ELF-1 (cell line): Measurements from ENCODE around the gene DAND5.
"Not testable (repeated sequence)": the region's sequence is repeated elsewhere in the genome, so short reads cannot be mapped to it uniquely, and the experiment has no call there.

Experiments used
- DNase-seq: peaks from one replicate; pipeline ENCODE4 v3.0.0-alpha.2; 2016; ENCODE audit warnings: low read depth, low spot score

Gene DAND5

DNA sequence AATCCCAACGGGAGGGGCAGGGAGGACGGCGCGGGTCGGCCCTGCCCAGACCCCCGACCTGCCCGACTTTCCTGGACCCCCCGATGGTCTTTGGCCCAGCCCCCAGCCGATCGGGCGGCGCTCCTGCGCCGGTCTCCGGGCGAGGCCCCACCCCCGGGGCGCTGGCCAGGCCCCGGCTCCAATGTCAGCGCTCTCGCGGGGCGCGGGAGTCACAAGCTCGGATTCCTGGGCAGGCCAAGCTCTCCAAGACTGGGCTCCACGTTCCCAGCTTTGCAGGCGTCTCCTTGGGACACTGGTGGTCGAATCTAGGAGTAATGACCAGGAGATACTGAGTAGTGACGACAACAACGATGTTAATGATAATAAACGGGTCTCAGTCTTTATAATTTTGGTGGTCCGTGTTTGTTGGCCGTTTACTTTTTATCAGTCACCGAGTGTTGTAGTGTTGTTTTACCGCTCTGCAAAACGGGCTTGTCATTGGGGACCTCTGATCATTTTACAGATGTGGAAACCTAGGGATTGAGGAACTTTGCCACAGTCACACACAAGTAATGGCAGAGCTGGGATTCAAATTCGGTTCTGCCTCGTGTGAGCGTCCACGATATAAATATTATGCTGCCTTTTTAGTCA lies 23.2 kb upstream of the DAND5 start:
- peak; percentile 93 for DNase-seq

DNA sequence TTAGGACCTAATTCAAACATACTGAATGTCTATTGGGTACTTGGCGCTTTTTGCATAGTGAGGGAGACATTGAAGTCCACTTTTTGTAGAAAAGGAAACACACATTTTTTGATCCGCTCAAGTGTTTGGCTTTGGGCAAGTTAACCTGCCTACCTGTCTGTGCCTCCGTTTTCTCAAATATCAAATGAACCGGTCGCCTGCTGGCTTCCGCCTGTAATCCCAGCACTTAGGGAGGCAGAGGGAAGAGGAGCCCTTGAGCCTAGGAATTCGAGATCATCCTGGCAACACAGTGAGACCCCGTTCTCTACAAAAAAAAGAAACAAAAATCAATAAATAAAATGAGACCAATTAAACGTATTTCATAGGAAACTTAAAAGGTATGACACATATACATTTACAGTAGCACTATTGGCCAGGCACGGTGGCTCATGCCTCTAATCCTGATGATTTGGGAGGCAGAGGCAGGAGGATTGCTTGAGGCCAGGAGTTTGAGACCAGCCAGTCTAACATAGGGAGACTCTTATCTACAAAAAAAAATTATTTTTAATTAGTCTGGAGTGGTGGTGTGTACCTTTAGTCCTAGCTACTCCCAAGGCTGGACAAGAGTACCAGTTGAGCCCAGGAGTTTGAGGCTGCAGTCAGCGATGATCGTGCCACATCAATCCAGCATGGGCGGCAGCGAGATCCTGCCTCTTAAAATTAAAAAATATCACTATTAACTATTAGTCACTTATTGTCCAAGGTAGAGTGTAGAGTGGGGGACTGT lies 22.5 kb upstream of the DAND5 start:
- DNase-seq = peak; percentile 32

DNA sequence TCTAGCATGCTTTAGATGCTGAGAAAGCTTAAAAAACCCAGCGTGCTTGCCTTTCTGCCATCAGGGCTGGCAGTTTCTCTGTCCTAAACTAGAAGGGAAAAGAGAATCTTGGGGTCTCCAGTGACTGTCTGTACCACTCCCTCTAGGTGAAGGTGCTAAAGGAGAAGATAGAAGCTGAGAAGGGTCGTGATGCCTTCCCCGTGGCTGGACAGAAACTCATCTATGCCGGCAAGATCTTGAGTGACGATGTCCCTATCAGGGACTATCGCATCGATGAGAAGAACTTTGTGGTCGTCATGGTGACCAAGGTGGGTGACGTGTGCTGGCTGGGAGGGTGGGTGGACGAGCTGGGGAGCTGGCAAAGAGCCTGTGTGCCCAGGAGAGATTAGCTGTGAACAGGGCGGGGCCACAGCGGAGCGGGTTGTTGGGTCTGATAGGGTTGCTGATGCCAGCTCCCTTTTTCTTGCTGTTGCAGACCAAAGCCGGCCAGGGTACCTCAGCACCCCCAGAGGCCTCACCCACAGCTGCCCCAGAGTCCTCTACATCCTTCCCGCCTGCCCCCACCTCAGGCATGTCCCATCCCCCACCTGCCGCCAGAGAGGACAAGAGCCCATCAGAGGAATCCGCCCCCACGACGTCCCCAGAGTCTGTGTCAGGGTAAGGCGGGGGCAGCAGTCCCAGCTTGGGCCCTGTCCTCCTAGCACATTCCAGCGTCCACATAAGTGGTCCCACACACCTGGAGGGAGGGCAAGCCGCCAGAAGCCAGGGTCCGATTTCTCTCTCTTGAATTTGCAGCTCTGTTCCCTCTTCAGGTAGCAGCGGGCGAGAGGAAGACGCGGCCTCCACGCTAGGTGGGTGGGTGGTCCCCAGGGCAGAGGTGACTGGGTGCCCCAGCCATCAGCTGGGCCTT lies 21.4 kb upstream of the DAND5 start:
- no peak for DNase-seq

DNA sequence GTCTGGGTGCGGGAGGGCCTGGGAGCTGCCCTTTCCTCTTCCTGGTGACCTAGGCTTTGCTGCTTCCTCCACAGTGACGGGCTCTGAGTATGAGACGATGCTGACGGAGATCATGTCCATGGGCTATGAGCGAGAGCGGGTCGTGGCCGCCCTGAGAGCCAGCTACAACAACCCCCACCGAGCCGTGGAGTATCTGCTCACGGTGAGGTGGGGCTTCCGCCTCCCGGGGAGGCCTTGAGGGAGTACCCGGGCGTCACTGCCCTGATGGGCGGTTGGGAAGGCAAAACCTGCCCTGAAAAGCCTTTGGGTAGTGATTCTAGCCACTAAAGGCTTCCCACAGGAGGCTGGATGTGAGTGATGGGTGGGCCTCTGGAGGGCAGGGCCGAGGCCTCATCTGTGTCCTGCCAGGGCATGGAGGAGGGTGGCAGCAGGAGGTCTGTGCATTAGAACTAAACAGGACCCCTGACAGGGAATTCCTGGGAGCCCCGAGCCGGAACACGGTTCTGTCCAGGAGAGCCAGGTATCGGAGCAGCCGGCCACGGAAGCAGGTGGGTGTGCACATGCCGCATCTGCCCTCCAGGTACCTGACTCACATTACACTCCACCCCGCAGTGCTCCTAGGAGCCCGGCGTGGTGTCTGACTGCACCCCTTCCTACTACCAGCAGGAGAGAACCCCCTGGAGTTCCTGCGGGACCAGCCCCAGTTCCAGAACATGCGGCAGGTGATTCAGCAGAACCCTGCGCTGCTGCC lies 20.6 kb upstream of the DAND5 start:
- no peak for DNase-seq

DNA sequence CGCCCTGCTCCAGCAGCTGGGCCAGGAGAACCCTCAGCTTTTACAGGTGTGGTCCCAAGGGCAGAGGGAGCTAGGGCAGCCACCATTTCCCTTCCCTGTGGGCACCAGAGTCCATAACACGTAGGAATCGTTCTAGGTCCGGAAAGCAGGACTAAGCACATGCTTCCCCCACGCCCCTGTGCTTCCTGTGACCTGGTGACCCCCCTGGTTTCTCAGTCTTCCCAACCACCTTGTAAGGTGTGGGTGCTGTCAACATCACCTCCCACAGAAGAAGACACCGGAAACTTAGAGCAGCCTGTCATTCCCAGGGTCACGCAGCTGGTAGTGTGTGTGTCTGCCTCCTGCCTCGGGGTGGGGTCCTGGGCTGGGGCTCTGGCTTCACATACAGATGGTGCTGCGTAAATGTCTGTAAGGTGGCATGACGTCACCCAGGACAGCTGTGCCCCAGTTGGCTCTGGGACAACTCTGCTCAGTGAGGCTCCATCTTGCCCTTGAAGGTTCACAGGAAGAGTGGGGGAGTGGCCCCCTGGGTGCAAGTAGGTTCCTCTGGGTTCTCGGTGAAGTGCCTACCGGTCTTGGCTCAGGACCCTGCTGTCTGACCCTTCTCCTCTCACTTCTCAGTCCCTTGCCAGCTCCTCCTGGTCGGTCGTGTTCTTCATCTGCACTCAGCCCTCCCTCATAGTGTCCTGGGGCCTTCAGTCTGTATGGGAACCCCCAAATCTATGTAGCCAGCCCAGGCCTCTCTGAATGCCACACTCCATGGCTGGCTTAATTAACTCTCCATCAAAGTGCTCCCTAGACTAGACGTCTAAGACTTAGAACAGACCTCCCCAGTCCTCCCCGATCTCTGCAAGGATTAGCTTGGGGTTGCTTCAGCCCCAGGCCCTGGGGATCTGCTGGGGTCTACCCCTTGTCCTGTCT lies 19.8 kb upstream of the DAND5 start:
- no peak for DNase-seq

DNA sequence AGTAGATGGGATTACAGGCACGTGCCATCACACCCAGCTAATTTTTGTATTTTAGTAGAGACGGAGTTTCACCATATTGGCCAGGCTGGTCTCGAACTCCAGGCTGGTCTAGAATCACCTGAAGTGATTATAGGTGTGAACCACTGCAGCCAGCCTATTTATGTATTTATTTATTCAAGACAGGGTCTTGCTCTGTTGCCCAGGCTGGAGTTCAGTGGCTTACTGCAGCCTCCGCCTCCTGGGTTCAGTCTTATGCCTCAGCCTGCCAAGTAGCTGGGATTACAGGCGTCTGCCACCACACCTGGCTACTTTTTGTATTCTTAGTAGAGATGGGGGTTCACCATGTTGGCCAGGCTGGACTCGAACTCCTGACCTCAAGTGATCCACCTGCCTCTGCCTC lies 17.3 kb upstream of the DAND5 start:
- not testable (repeated sequence) for DNase-seq

DNA sequence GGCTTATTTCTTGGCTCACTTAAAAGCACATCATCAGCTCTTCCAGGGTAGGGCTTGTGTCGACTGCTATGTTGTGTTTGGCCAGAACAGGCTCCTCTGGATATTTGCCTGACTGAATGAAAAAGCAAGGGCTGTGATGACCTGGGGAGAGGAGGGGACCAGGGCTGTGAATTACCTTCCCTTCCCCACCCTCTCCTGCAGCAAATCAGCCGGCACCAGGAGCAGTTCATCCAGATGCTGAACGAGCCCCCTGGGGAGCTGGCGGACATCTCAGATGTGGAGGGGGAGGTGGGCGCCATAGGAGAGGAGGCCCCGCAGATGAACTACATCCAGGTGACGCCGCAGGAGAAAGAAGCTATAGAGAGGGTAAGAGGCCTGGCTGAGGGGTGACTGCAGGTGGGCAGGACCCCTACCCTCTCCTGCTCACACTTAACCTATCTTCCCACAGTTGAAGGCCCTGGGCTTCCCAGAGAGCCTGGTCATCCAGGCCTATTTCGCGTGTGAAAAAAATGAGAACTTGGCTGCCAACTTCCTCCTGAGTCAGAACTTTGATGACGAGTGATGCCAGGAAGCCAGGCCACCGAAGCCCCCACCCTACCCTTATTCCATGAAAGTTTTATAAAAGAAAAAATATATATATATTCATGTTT lies 16.8 kb upstream of the DAND5 start:
- peak; percentile 24 for DNase-seq

DNA sequence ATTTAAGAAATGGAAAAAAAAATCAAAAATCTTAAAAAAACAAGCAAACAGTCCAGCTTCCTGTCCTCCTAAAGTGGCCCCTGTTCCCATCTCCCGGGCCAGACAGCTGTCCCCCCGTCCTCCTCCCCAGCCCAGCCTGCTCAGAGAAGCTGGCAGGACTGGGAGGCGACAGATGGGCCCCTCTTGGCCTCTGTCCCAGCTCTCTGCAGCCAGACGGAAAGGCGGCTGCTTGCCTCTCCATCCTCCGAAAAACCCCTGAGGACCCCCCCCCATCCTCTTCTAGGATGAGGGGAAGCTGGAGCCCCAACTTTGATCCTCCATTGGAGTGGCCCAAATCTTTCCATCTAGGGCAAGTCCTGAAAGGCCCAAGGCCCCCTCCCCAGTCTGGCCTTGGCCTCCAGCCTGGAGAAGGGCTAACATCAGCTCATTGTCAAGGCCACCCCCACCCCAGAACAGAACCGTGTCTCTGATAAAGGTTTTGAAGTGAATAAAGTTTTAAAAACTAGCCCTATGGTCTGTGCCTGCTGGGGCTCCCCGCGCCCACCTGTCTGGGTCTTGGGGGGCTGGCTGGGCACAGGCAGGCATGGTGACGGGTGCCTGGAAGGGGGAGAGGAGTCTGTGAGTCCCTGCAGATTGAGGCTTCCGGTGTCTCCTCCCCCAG lies 16.1 kb upstream of the DAND5 start:
- no peak for DNase-seq

DNA sequence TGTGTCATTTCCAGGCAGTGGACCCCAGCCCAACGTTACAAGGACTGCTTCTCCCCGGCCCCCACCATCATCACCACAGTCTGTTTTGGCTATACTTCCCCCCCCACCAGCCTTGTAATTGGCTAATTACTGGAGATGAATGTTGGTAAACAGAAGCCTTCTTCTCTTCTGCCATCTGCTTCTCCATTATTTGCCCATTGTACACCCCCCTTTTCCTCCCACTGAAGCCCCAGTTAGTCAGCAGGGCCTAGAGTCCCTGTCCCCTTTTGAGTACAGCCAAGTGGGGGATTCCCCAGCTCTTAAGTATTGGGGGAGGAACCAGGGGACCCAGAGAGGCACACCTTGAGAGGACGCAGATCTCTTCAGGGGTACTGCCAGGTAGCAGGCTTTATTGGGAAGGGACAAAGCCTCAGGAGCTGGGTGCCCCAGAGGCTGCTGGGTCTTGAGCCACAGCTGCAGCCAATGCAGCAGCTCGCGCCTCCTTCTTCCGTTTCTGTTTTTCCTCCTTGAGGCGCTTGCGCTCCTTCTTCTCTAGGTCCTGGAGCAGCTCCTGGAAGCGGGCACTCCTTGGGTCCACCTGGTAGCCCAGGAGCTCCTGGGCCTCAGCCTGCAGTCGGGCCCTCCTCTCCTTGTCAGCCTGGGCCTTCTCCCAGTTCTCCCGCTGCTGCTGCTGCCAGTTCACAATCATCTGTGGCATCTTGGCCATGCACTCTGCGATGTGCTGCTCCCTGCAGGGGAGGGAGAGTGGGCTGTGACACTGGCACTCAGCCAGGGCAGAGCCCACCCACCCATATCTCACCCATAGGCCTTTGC lies 15.4 kb upstream of the DAND5 start:
- no peak for DNase-seq

DNA sequence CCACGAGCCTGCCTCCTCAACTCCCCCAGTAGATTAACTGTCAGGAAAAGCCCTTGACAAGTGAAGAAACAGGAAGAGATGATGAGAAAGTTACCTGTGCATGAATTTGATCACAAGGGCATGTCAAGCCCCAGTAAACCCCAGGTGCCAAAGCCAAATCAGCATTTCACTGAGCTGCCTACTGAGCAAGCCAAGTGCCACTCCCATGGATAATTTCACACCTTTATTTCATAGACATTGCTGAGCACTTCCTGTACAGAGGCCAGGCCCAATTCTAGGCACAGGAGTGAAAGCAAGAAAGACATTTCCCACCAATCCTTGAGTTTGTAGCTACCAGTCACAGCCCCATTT lies 14.8 kb upstream of the DAND5 start:
- DNase-seq = no peak

DNA sequence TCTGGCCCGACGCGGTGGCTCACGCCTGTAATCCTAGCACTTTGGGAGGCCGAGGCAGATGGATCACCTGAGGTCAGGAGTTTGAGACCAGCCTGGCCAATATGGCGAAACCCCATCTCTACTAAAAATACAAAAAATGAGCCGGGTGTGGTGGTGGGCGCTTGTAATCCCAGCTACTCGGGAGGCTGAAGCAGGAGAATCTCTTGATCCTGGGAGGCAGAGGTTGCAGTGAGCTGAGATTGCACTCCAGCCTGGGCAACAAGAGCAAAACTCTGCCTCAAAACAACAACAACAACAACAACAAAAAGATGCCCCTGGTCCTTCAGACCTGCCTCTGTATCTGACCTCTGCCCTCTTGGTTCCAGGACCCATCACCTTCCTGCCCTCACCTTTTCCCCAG lies 13.8 kb upstream of the DAND5 start:
- DNase-seq = not testable (repeated sequence)

DNA sequence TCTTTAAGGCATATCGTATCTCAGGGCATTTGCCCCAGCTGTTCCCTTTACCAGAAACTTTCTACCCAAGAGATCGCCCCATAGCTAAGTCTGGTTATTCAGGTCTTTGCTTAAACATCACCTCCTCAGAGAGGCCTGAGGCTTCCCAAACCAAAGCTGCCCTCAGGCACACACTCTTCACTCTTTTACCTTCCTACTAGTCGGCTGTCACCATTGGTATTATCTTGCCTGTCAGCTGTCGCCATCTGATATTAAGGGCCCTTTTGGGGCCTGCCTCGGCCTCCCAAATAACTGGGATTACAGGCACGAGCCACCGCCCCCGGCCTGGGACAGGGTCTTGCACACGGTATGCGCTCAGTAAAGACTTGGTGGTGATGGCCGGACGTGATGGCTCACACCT lies 13.4 kb upstream of the DAND5 start:
- DNase-seq = peak; percentile 60

DNA sequence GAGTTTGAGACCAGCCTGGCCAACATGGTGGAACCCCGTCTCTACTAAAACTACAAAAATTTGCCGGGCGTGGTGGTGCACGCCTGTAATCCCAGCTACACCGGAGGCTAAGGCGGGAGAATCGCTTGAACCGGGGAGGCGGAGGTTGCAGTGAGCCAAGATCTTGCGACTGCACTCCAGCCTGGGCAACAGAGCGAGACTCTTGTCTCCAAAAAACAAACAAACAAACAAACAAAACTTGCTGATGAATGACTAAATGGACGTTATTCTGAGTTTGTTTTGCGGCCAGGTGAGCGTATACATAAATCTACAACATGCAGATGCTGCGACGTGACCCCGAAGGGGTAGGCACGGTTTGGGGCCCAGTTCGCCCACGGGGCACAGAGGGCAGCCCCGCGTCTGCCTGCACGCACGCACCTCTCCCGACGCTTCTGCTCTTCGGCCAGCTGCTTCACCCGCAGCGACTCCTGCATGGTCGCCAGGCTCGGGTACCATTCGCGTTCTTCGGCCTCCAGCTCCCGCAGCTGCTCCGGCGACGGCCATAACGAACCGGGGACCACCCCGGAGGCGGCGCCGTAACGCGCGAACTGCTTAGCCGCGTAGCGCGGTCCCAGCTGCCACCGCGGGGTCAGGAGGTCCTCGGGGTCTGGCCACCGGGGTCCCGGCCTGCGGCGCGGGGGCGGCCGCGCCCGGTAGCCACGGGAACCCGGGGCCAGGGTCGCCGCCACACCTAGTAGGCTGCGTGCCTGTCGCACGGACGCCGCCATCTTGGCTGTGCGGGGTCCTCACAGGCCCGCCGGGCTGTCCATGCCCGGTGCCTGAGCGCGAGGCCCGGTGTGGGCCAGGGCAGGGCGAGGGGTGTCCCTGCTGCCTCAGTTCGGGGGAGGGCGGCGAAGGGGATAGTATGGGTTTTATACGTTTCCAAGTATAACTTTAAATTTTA lies 12.7 kb upstream of the DAND5 start, which contains the start of gene GADD45GIP1:
Gene GADD45GIP1 (minus strand): TSS at position 778 of the 943 bp plus-strand sequence. CDS start 11 bp downstream, at position 767.
- DNase-seq = peak; percentile 85

DNA sequence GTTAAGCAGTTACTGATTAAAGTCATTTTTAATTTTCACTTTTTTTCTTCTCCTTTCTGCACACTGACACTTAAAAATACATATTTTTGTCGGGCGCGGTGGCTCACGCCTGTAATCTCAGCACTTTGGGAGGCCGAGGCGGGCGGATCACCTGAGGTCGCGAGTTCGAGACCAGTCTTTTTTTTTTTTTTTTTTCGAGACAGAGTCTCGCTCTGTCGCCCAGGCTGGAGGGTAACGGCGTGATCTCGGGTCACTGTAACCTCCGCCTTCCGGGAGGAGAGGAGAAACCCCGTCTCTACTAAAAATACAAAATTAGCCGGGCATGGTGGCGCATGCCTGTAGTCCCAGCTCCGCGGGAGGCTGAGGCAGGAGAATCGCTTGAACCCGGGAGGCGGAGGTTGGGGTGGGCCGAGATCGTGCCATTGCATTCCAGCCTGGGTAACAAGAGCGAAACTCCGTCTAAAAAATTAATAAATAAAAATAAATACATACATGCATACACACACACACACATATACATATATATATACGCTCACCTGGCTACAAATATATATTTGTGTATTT lies 11.9 kb upstream of the DAND5 start:
- not testable (repeated sequence) for DNase-seq

DNA sequence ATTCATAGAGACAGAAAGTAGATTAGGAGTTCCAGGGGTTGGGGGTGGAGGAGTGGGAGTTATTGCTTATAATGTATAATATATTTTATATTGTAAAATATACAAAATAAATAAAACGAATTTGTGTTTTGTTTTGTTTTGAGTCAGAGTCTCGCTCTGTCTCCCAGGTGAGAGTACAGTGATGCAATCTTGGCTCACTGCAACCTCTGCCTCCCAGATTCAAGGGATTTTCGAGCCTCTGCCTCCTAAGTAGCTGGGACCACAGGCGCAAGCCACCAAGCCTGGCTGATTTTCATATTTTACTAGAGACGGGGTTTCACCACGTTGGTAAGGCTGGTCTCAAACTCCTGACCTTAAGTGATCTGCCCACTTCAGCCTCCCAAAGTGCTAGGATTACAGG lies 9.9 kb upstream of the DAND5 start:
- no peak for DNase-seq

DNA sequence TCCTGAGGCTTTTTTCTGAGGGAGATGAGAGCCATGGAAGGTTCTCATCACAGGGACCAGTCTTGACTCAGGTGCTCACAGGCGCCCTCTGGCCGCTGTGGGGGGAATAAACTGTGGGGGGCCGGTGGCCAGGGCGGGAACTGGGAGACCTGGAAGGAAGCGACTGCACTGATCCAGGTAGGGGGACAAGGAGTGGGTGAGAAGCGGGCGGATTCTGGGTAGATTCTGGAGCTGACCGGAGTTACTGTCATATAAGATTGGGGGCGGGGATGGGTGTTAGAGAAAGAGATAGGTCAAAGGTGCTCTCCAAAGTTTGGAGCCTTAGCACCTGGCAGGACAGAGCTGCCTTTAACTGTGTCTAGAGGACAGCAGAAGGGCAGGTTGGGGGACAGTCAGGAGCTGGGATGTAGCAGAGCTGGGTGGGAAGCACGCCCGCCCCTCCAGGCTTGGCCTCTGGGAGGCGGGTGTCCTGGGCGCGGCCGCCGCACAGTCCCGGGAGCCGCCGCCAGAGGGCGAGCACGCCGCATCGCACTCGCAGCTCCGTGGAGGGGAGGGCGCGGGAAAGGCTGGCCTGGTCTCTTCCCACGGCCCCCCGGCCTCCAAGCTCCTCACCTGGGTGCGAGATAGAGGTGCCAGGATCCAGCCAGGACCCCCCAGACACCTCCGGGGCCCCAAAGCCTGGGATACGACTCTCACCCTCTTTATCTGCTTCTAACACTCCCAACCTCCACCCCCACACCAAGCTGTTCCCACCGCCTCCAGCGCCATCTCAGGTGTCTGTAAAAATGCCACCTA lies 4.2 kb upstream of the DAND5 start:
- DNase-seq = peak; percentile 96
